Measurements from ENCODE around the gene TSC2.

DNA sequence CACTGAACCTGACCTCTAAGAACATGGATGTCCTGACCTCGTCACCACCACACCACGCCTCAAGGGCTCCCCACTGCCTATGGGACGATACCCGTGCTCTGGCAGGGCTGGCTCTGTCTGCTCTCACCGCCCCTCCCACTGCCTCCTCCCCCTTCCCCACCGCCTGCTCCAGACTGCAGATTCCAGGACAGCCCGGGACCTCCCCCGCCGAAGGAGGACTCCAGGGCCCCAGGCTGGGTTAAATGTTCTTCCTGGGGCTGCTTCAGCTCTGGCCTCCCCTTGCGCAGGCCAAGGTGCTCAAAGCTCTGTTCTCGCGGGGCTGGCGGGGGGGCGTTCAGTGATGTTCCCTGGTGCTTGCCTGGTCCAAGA lies 25.1 kb upstream of the TSC2 start:
- TF ChIP-seq, protein P1, sequence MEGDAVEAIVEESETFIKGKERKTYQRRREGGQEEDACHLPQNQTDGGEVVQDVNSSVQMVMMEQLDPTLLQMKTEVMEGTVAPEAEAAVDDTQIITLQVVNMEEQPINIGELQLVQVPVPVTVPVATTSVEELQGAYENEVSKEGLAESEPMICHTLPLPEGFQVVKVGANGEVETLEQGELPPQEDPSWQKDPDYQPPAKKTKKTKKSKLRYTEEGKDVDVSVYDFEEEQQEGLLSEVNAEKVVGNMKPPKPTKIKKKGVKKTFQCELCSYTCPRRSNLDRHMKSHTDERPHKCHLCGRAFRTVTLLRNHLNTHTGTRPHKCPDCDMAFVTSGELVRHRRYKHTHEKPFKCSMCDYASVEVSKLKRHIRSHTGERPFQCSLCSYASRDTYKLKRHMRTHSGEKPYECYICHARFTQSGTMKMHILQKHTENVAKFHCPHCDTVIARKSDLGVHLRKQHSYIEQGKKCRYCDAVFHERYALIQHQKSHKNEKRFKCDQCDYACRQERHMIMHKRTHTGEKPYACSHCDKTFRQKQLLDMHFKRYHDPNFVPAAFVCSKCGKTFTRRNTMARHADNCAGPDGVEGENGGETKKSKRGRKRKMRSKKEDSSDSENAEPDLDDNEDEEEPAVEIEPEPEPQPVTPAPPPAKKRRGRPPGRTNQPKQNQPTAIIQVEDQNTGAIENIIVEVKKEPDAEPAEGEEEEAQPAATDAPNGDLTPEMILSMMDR (IDR thresholded peaks at IDR 0.05), result no peak
- no peak for TF ChIP-seq POLR2A (IDR thresholded peaks at IDR 0.05)
- no peak for TF ChIP-seq POLR2AphosphoS5 (IDR thresholded peaks at IDR 0.05)
